Mucosa of rectum (tissue), 2 donors: ENCODE measurements around the gene SPINT2.
"Not testable (repeated sequence)": the region's sequence is repeated elsewhere in the genome, so short reads cannot be mapped to it uniquely, and the experiment has no call there.

Experiments
- H3K27ac ChIP-seq, 2 donors: one replicate each; pipeline ENCODE4 v1.7.0; 2013; ENCODE audit warnings: inconsistent platforms in 2 of 2, low read depth in 2 of 2, low read length in 2 of 2
- H3K27me3 ChIP-seq, 2 donors: one replicate each; pipeline ENCODE4 v1.7.0; 2013; ENCODE audit warnings: low read length in 2 of 2; ENCODE audit not compliant: control insufficient read depth in 2 of 2, insufficient read depth in 2 of 2
- H3K36me3 ChIP-seq, 2 donors: one replicate each; pipeline ENCODE4 v1.7.0; 2013; ENCODE audit warnings: low read length in 2 of 2; ENCODE audit not compliant: control insufficient read depth in 2 of 2, insufficient read depth in 2 of 2
- H3K4me1 ChIP-seq, 2 donors: one replicate each; pipeline ENCODE4 v1.7.0; 2013; ENCODE audit warnings: low read length in 2 of 2, mild to moderate bottlenecking in 1 of 2; ENCODE audit not compliant: control insufficient read depth in 2 of 2, insufficient read depth in 2 of 2
- H3K4me3 ChIP-seq, 2 donors: one replicate each; pipeline ENCODE4 v1.7.0; 2013; ENCODE audit warnings: low read length in 2 of 2
- H3K9ac ChIP-seq, 2 donors: one replicate each; pipeline ENCODE4 v1.7.0; 2013; ENCODE audit warnings: low read length in 2 of 2, low read depth in 1 of 2, mild to moderate bottlenecking in 1 of 2
- H3K9me3 ChIP-seq, 2 donors: one replicate each; pipeline ENCODE4 v1.7.0; 2013; ENCODE audit warnings: low read length in 2 of 2; ENCODE audit not compliant: control insufficient read depth in 2 of 2
- donor health status: healthy.
- donor health status: Normal muscosa, but diverticular disease.

SPINT2 gene

GRCh38 chr19:38335949-38336637 is 71.7 kb downstream of the SPINT2 start:
- peaks cover 6 to 8% of the 10 kb centered on the region in 2 donors for H3K4me1 ChIP-seq
- H3K27ac ChIP-seq = peak overlapping the region; percentile 98 to 99

GRCh38 chr19:38336638-38337359 is 72.4 kb downstream of the SPINT2 start:
- peak overlapping the region; percentile 98 to 99 for H3K27ac ChIP-seq
- peaks cover 6 to 8% of the 10 kb centered on the region in 2 donors for H3K4me1 ChIP-seq
- peaks cover 0 to 4% of the 10 kb centered on the region in 2 donors for H3K36me3 ChIP-seq
- H3K4me3 ChIP-seq = peak overlapping the region; percentile 87 to 93
- peak overlapping the region; percentile 77 to 94 for H3K9ac ChIP-seq
- no peaks in the 10 kb centered on the region for H3K9me3 ChIP-seq
- no peaks in the 10 kb centered on the region for H3K27me3 ChIP-seq

More at GRCh38 chr19:38335949-38336637, 71.7 kb downstream of the SPINT2 start:
- Histone ChIP-seq H3K9ac (peak overlapping the region; percentile 77 to 94), H3K4me3 (peak overlapping the region; percentile 87 to 93), H3K36me3 (peaks cover 0 to 4% of the 10 kb centered on the region in 2 donors), H3K9me3 (no peaks in the 10 kb centered on the region), H3K27me3 (no peaks in the 10 kb centered on the region)

- H3K4me3 ChIP-seq = peak overlapping the region; percentile 87 to 93
- peaks cover 0 to 4% of the 10 kb centered on the region in 2 donors for H3K36me3 ChIP-seq
- H3K27me3 ChIP-seq = no peaks in the 10 kb centered on the region
- no peaks in the 10 kb centered on the region for H3K9me3 ChIP-seq
- peak overlapping the region; percentile 24 to 64 for H3K9ac ChIP-seq
- H3K4me1 ChIP-seq = peaks cover 6 to 8% of the 10 kb centered on the region in 2 donors
- H3K27ac ChIP-seq = peak overlapping the region; percentile 59 to 99
Observed at GRCh38 chr19:38337360-38337653, 72.9 kb downstream of the SPINT2 start.

GRCh38 chr19:38339011-38339410 is 74.6 kb downstream of the SPINT2 start:
- H3K27ac ChIP-seq, H3K9ac ChIP-seq, H3K27me3 ChIP-seq, H3K4me3 ChIP-seq, H3K4me1 ChIP-seq, H3K9me3 ChIP-seq, H3K36me3 ChIP-seq: not testable (repeated sequence)

- Histone ChIP-seq H3K4me1 (peaks cover 6% of the 10 kb centered on the region in 2 donors), H3K9ac (no peak overlapping the region), H3K27me3 (no peaks in the 10 kb centered on the region), H3K9me3 (no peaks in the 10 kb centered on the region), H3K27ac (no peak overlapping the region), H3K36me3 (peaks cover 0 to 14% of the 10 kb centered on the region in 2 donors), H3K4me3 (no peak overlapping the region)
Observed at GRCh38 chr19:38340927-38341326, 76.6 kb downstream of the SPINT2 start.
